ENCODE data around the gene ZBTB2. TPM values are rescaled to one million over a fixed set of nuclear protein-coding genes. Genes with fewer than 3 reads are reported as not detected.

The ZBTB2 gene
- total RNA-seq, 1 experiment from 2014 or later, result 14.3 TPM

DNA sequence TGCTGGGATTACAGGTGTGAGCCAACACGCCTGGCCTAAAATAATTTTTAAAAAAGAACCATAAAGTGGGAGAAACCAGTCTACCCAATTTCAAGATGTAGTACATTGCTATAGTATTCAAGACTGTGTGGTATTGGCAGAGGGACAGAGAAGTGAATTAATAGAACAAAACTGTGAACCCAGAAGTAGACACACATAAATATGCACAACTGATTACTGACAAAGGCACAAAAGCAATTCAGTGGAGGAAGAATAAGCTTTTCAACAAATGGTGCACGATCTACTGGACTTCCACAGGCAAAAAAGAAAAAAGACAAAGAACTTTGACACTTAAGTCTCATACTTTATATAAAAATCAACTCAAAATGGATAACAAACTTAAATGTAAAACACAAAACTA is 15.5 kb downstream of the ZBTB2 start:
- no peak for TF ChIP-seq ZNF232 (CRISPR knock-in tag; IDR thresholded peaks at IDR 0.05)
- no peak for TF ChIP-seq GTF2I (CRISPR knock-in tag; conservative IDR thresholded peaks at IDR 0.05)
- TF ChIP-seq, protein P1, sequence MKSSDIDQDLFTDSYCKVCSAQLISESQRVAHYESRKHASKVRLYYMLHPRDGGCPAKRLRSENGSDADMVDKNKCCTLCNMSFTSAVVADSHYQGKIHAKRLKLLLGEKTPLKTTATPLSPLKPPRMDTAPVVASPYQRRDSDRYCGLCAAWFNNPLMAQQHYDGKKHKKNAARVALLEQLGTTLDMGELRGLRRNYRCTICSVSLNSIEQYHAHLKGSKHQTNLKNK (CRISPR knock-in tag; IDR thresholded peaks at IDR 0.05), result no peak
- TF ChIP-seq SOX15 (CRISPR knock-in tag; IDR thresholded peaks at IDR 0.05), result no peak
- TF ChIP-seq, protein P2, sequence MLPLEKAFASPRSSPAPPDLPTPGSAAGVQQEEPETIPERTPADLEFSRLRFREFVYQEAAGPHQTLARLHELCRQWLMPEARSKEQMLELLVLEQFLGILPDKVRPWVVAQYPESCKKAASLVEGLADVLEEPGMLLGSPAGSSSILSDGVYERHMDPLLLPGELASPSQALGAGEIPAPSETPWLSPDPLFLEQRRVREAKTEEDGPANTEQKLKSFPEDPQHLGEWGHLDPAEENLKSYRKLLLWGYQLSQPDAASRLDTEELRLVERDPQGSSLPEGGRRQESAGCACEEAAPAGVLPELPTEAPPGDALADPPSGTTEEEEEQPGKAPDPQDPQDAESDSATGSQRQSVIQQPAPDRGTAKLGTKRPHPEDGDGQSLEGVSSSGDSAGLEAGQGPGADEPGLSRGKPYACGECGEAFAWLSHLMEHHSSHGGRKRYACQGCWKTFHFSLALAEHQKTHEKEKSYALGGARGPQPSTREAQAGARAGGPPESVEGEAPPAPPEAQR (CRISPR knock-in tag; IDR thresholded peaks at IDR 0.05), result no peak
- TF ChIP-seq, protein P3, sequence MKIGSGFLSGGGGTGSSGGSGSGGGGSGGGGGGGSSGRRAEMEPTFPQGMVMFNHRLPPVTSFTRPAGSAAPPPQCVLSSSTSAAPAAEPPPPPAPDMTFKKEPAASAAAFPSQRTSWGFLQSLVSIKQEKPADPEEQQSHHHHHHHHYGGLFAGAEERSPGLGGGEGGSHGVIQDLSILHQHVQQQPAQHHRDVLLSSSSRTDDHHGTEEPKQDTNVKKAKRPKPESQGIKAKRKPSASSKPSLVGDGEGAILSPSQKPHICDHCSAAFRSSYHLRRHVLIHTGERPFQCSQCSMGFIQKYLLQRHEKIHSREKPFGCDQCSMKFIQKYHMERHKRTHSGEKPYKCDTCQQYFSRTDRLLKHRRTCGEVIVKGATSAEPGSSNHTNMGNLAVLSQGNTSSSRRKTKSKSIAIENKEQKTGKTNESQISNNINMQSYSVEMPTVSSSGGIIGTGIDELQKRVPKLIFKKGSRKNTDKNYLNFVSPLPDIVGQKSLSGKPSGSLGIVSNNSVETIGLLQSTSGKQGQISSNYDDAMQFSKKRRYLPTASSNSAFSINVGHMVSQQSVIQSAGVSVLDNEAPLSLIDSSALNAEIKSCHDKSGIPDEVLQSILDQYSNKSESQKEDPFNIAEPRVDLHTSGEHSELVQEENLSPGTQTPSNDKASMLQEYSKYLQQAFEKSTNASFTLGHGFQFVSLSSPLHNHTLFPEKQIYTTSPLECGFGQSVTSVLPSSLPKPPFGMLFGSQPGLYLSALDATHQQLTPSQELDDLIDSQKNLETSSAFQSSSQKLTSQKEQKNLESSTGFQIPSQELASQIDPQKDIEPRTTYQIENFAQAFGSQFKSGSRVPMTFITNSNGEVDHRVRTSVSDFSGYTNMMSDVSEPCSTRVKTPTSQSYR (CRISPR knock-in tag; IDR thresholded peaks at IDR 0.05), result no peak
- TF ChIP-seq, protein P4, sequence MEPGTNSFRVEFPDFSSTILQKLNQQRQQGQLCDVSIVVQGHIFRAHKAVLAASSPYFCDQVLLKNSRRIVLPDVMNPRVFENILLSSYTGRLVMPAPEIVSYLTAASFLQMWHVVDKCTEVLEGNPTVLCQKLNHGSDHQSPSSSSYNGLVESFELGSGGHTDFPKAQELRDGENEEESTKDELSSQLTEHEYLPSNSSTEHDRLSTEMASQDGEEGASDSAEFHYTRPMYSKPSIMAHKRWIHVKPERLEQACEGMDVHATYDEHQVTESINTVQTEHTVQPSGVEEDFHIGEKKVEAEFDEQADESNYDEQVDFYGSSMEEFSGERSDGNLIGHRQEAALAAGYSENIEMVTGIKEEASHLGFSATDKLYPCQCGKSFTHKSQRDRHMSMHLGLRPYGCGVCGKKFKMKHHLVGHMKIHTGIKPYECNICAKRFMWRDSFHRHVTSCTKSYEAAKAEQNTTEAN (CRISPR knock-in tag; IDR thresholded peaks at IDR 0.05), result no peak
- TF ChIP-seq HMGA2 (CRISPR knock-in tag; IDR thresholded peaks at IDR 0.05), result no peak
- Mint-ChIP-seq H3K27me3 (ENCODE audit: low read depth) (no peaks in the 10 kb centered on the region), H3K4me3 (no peak overlapping the region), H3K9me3 (peaks cover 2% of the 10 kb centered on the region; the same call in 1 of the 2 replicates), H3K4me1 (peaks cover 71% of the 10 kb centered on the region), H3K27ac (peak overlapping the region; percentile 86), H3K36me3 (0 out of 2 replicates have a peak, but pooled peaks cover 4% of the 10 kb centered on the region)
- no peak for ATAC-seq
- no peak for DNase-seq (ENCODE audit: low spot score)
- POLR2A ChIA-PET, result no interaction called here
- CTCF ChIA-PET, result no interaction called here

DNA sequence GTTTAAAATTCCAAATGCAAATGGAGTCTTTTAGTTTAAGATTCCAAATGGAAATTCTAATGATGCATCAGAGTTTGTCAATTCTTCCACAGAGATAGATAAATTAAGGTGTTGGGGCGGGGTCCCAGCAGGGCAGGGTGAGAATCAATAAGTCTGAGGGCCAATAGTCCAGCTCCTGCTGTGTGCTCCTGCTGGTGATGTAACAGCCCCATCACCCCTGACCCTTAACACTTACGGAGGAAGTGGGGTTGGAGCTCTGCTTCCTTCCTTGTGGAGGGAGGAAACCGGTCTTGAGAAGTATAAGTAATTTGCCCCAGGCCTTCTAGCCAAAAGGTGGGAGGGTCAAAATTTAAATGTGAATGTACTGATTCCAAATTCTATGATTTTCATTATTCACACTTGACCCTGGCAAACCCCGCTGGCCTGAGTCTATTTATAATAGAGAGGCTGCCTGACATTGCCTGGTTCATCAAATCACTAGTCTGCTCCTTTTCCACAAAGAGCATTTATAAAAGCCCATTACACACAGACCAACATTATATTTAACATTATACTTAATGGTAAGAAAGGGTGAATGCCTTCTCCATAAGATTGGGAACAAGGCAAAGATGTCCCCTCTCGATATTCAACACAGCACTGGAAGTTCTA is 17.2 kb downstream of the ZBTB2 start:
- CTCF ChIA-PET, result interaction anchor here (0.7 to 2.0 kb wide), 4 partner anchors 40 to 482 kb away, joined by 3 to 9 read pairs (median 4); no protein-coding TSS in a partner anchor
- Mint-ChIP-seq H3K9me3 (peaks cover 2% of the 10 kb centered on the region; the same call in 1 of the 2 replicates), H3K36me3 (peaks cover 4% of the 10 kb centered on the region), H3K27ac (peak overlapping the region; percentile 90), H3K27me3 (ENCODE audit: low read depth) (no peaks in the 10 kb centered on the region), H3K4me1 (peaks cover 58% of the 10 kb centered on the region), H3K4me3 (peak overlapping the region; percentile 58)
- ATAC-seq, result peak; percentile 78
- peak; percentile 81; the same call in 1 of the 2 replicates for TF ChIP-seq TEAD1 (CRISPR knock-in tag; IDR thresholded peaks at IDR 0.05)
- TF ChIP-seq, protein P5, sequence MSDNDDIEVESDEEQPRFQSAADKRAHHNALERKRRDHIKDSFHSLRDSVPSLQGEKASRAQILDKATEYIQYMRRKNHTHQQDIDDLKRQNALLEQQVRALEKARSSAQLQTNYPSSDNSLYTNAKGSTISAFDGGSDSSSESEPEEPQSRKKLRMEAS (CRISPR knock-in tag; IDR thresholded peaks at IDR 0.05), result no peak
- TF ChIP-seq, protein P6, sequence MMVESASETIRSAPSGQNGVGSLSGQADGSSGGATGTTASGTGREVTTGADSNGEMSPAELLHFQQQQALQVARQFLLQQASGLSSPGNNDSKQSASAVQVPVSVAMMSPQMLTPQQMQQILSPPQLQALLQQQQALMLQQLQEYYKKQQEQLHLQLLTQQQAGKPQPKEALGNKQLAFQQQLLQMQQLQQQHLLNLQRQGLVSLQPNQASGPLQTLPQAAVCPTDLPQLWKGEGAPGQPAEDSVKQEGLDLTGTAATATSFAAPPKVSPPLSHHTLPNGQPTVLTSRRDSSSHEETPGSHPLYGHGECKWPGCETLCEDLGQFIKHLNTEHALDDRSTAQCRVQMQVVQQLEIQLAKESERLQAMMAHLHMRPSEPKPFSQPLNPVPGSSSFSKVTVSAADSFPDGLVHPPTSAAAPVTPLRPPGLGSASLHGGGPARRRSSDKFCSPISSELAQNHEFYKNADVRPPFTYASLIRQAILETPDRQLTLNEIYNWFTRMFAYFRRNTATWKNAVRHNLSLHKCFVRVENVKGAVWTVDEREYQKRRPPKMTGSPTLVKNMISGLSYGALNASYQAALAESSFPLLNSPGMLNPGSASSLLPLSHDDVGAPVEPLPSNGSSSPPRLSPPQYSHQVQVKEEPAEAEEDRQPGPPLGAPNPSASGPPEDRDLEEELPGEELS (CRISPR knock-in tag; IDR thresholded peaks at IDR 0.05), result peak; percentile 74; the same call in 1 of the 2 replicates
- peak; percentile 96 for TF ChIP-seq ETV6 (CRISPR knock-in tag; IDR thresholded peaks at IDR 0.05)
- peak; percentile 42; the same call in 1 of the 2 replicates for TF ChIP-seq GABPB1 (CRISPR knock-in tag; IDR thresholded peaks at IDR 0.05)
- POLR2A ChIA-PET, result interaction anchor here (1.1 kb wide), 1 partner anchor 15 kb away, joined by 6 read pairs; no protein-coding TSS in a partner anchor
- no peak for DNase-seq (ENCODE audit: low spot score)

DNA sequence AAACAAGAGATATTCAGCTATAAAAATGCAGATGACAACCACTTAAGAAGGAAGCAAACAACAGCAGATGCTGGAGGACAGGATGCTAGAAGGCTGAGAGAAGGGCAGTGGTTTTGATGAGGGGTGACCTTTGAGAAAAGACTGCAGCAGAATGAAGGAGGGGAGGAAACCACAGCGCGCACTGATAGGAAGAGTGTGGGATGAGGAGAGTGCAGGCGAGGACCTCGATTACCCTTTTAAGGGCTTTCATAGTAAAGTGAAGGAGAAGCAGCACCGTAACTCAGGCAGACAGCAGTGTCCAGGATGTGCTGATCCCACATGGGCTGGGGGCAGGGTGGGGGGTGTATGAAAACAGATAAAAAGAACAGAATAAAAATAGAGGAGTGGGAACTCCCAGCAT is 19.2 kb downstream of the ZBTB2 start:
- no peak for DNase-seq (ENCODE audit: low spot score)
- CTCF ChIA-PET, result no interaction called here
- H3K27ac Mint-ChIP-seq, result peak overlapping the region; percentile 33
- no peak overlapping the region for H3K4me3 Mint-ChIP-seq
- peaks cover 2% of the 10 kb centered on the region; the same call in 1 of the 2 replicates for H3K9me3 Mint-ChIP-seq
- H3K27me3 Mint-ChIP-seq (ENCODE audit: low read depth), result no peaks in the 10 kb centered on the region
- H3K36me3 Mint-ChIP-seq, result peaks cover 15% of the 10 kb centered on the region
- peaks cover 50% of the 10 kb centered on the region for H3K4me1 Mint-ChIP-seq
- POLR2A ChIA-PET, result no interaction called here
- ATAC-seq, result no peak
- TF ChIP-seq, protein P7, sequence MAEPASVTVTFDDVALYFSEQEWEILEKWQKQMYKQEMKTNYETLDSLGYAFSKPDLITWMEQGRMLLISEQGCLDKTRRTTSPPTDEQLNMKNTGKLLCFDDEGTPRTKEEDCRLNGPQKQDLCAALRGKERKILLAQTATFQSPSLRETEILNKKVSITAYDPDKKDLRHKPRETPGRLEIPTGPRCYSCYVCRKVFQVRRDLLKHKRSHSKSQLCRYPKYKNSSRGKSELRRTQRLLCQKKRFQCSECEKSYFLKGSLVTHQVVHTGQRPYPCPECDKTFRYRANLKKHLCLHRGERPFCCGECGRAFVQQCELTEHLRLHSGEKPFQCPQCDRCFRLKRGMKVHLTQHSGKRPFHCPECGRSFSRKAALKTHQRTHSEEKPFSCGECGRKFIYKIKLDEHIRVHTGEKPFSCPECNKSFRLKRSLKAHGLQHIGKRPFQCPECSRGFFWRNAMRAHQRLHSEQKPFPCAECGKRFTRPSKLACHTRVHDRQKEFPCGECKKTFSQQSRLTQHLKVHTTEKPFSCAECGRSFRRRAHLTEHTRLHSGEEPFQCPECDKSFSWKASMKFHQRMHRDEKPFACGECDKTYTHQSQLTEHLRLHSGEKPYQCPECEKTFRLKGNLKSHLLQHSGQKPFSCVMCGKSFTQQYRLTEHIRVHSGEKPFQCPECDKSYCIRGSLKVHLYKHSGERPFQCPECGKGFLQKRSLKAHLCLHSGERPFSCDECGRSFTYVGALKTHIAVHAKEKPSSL (CRISPR knock-in tag; conservative IDR thresholded peaks at IDR 0.05), result no peak
- TF ChIP-seq ZNF671 (CRISPR knock-in tag; IDR thresholded peaks at IDR 0.05), result no peak
- TF ChIP-seq, protein P8, sequence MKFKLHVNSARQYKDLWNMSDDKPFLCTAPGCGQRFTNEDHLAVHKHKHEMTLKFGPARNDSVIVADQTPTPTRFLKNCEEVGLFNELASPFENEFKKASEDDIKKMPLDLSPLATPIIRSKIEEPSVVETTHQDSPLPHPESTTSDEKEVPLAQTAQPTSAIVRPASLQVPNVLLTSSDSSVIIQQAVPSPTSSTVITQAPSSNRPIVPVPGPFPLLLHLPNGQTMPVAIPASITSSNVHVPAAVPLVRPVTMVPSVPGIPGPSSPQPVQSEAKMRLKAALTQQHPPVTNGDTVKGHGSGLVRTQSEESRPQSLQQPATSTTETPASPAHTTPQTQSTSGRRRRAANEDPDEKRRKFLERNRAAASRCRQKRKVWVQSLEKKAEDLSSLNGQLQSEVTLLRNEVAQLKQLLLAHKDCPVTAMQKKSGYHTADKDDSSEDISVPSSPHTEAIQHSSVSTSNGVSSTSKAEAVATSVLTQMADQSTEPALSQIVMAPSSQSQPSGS (CRISPR knock-in tag; IDR thresholded peaks at IDR 0.05; ENCODE audit: borderline replicate concordance, low read depth), result no peak
- TF ChIP-seq TP53 (CRISPR knock-in tag; IDR thresholded peaks at IDR 0.05), result no peak
- TF ChIP-seq ZNF121 (CRISPR knock-in tag; IDR thresholded peaks at IDR 0.05), result no peak
- TF ChIP-seq ZNF423 (CRISPR knock-in tag; IDR thresholded peaks at IDR 0.05), result no peak
